Epithelial cell of umbilical artery (primary cell): ENCODE measurements around the gene FOXJ1. TPM values are rescaled to one million over a fixed set of nuclear protein-coding genes. Genes with fewer than 3 reads are reported as not detected.

Experiments used
- total RNA-seq: library from RNA; depleted of rRNA; stranded (reverse); fragments of >200 nt; gene quantifications from 2 replicates; pipeline ENCODE4 v1.2.3, GENCODE V29; 2014

FOXJ1 gene
- total RNA-seq, result not detected in 2 replicates

GRCh38 chr17:76141212-76142038, at the start of gene FOXJ1:
Gene FOXJ1, minus strand, starts transcription at chr17:76141245. Its CDS starts 850 bp downstream, at chr17:76140395.

DNA sequence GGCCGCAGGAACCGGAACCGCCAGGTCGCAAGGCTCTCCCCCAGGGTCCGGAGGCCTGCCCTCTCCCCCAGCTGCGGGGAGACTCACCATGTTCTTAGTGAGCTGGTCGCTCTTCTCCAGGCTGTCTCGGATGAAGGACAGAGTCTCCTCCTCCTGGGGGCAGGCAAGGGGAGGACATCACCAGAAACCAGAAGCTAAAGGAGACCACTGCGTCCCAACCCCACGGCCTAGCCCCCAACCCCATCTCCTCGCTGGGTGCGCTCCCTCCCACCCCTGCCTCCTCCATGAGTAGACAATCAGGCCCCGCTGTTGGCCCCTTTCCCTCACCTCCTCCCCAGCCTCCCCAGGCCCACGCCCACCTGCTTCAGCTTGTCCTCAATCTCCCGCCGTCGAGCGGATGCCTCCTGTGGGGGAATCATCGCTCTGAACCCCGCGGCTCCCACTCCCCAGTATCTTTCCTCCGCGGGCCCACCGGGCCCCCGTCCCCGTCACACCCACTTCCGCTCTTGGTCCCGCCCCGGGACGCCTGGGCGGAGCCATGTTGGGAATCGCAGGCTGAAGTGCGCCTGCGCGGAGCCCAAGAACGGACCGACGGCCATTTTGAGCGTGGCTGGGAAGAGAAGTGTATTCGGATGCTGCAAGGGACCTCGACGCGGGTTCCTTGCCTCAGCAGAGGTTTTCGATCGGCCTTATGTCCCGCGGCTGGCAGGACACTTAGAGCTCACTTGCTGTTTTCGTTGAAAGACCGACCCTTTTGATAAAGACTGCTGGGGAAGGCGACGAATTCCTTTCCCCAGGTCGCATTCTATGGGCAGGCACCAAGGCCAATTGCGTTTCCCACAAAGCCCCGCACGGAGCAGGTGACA, 37.5 kb downstream of the FOXJ1 start, which contains the start of gene EXOC7:
TSS of gene EXOC7 (minus strand) at position 514 of the 866 bp plus-strand sequence. CDS start at position 419, 95 bp downstream.

Other genes with a start within 250 kb of the FOXJ1 start
- 25.1 and 32.2 TPM in 2 replicates for gene TRIM65, start 244.3 kb downstream of the FOXJ1 start, total RNA-seq
- gene MRPL38, start 236.4 kb downstream of the FOXJ1 start, total RNA-seq, result 32.2 and 38.3 TPM in 2 replicates
- 5.8 and 11.6 TPM in 2 replicates for gene FBF1, start 200.2 kb downstream of the FOXJ1 start, total RNA-seq
- 45.1 and 56.1 TPM in 2 replicates for gene ACOX1, start 162.1 kb downstream of the FOXJ1 start, total RNA-seq
- 10.6 and 18.5 TPM in 2 replicates for gene TEN1, start 162.0 kb downstream of the FOXJ1 start, total RNA-seq
- gene CDK3, start 140.4 kb downstream of the FOXJ1 start, total RNA-seq, result 0.46 TPM in 1 of 2 replicates, not detected in the other
- under 0.01 TPM in 1 of 2 replicates, not detected in the other for gene EVPL, start 113.9 kb downstream of the FOXJ1 start, total RNA-seq
- gene SRP68, start 68.7 kb downstream of the FOXJ1 start, total RNA-seq, result 29.9 and 32.8 TPM in 2 replicates
- not detected in 2 replicates for gene GALR2, start 66.5 kb downstream of the FOXJ1 start, total RNA-seq
- not detected in 2 replicates for gene ZACN, start 62.1 kb downstream of the FOXJ1 start, total RNA-seq
- gene EXOC7, start 37.5 kb downstream of the FOXJ1 start, total RNA-seq, result 53.6 and 78.1 TPM in 2 replicates
- 0.15 and 0.65 TPM in 2 replicates for gene RNF157, start 99.2 kb upstream of the FOXJ1 start, total RNA-seq
- gene UBALD2, start 124.1 kb upstream of the FOXJ1 start, total RNA-seq, result 4.0 and 6.2 TPM in 2 replicates
- gene QRICH2, start 167.0 kb upstream of the FOXJ1 start, total RNA-seq, result 1.9 and 2.7 TPM in 2 replicates
- 38.8 and 47.7 TPM in 2 replicates for gene PRPSAP1, start 212.7 kb upstream of the FOXJ1 start, total RNA-seq
- gene SPHK1, start 243.4 kb upstream of the FOXJ1 start, total RNA-seq, result 30.5 and 148 TPM in 2 replicates